Calu3 (cell line): ENCODE results near the gene TMEM106C. TPM values are rescaled to one million over a fixed set of nuclear protein-coding genes. Genes with fewer than 3 reads are reported as not detected.

Experiments used
- BruUV-seq: library from RNA; stranded (reverse); fragments of 400-500 nt; replicated peaks from 2 replicates; lab custom pipeline; 2021; lab: Mats Ljungman, UMichigan
- CTCF ChIA-PET: fragments of 300-600 bp; sonication (Branson Sonifier 250); formaldehyde crosslinking; loops from one replicate; lab custom pipeline; 2022; ENCODE audit warnings: antibody characterized with exemption; lab: Charles Lee
- DNase-seq: peaks from one replicate; pipeline ENCODE4 v3.0.0; 2022
- H3K27ac Mint-ChIP-seq: one replicate; pipeline ENCODE4 v1.8.0; 2022; ENCODE audit warnings: mixed read lengths; ENCODE audit not compliant: unreplicated experiment
- H3K27me3 Mint-ChIP-seq: one replicate; pipeline ENCODE4 v1.8.0; 2022; ENCODE audit warnings: mixed read lengths; ENCODE audit not compliant: unreplicated experiment
- H3K36me3 Mint-ChIP-seq: one replicate; pipeline ENCODE4 v1.8.0; 2022; ENCODE audit warnings: mild to moderate bottlenecking, moderate library complexity, mixed read lengths; ENCODE audit not compliant: insufficient read depth, unreplicated experiment
- H3K4me1 Mint-ChIP-seq: one replicate; pipeline ENCODE4 v1.8.0; 2022; ENCODE audit warnings: mild to moderate bottlenecking, low read depth, mixed read lengths; ENCODE audit not compliant: unreplicated experiment
- H3K4me3 Mint-ChIP-seq: one replicate; pipeline ENCODE4 v1.8.0; 2022; ENCODE audit warnings: mild to moderate bottlenecking, low read depth, moderate library complexity, mixed read lengths; ENCODE audit not compliant: unreplicated experiment
- H3K9me3 Mint-ChIP-seq: one replicate; pipeline ENCODE4 v1.8.0; 2022; ENCODE audit warnings: low read depth, mixed read lengths; ENCODE audit not compliant: unreplicated experiment
- intact Hi-C: fragments of 100-400 bp; cut with micrococcal nuclease; formaldehyde crosslinking; loops from one replicate; pipeline ENCODE4 v1.10.0; 2022; ENCODE audit not compliant: unreplicated experiment
- total RNA-seq: library from RNA; stranded (reverse); gene quantifications from 2 replicates; pipeline ENCODE4 v1.2.3, GENCODE V29; 2022
- TF ChIP-seq, protein P1 (sequence below): fragments of 200-600 bp; IDR thresholded peaks from one replicate; pipeline ENCODE4 v1.8.0; 2022; ENCODE audit warnings: antibody characterized with exemption; ENCODE audit not compliant: unreplicated experiment

Gene TMEM106C
- total RNA-seq, 1 experiment from 2014 or later = 77.3 TPM

DNA sequence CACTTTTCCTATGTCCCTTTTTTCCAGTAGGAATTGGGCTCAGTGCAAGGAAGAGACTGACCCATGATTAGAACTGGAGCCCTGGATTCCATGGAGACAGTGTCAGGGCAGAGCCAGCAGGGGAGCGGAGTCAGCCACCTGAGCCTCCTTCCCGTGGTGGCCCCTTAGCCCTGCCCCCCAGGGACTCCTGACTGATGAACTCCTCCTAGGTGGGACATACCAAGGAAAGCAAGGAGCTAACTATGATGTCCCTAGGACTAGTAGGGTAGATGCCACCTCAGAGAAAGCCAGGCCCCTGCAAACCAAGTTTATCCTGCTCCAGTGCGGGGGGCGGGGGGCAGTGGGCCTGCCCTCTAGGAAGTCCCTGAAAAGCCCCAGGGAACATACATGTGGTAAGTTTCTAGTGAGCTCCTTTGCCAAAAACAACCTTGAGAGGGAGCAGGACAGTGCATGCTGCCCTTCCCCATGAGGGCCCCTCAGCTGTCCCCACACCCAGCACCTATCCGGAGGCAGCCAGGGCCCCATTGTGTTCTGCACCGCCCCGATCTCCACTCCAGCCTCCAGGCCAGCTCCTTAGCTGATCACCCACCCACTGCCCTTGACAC is 47.1 kb downstream of the TMEM106C start:
- Mint-ChIP-seq H3K4me1 (no peaks in the 10 kb centered on the region), H3K36me3 (no peaks in the 10 kb centered on the region), H3K27ac (no peak overlapping the region), H3K9me3 (no peaks in the 10 kb centered on the region), H3K4me3 (no peak overlapping the region), H3K27me3 (peaks cover 98% of the 10 kb centered on the region)
- TF ChIP-seq, protein P1, sequence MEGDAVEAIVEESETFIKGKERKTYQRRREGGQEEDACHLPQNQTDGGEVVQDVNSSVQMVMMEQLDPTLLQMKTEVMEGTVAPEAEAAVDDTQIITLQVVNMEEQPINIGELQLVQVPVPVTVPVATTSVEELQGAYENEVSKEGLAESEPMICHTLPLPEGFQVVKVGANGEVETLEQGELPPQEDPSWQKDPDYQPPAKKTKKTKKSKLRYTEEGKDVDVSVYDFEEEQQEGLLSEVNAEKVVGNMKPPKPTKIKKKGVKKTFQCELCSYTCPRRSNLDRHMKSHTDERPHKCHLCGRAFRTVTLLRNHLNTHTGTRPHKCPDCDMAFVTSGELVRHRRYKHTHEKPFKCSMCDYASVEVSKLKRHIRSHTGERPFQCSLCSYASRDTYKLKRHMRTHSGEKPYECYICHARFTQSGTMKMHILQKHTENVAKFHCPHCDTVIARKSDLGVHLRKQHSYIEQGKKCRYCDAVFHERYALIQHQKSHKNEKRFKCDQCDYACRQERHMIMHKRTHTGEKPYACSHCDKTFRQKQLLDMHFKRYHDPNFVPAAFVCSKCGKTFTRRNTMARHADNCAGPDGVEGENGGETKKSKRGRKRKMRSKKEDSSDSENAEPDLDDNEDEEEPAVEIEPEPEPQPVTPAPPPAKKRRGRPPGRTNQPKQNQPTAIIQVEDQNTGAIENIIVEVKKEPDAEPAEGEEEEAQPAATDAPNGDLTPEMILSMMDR = no peak
- BruUV-seq = no TSS peak
- CTCF ChIA-PET = interaction anchor here (0.7 kb wide), 1 partner anchor 24 kb away, joined by 3 read pairs; no protein-coding TSS in a partner anchor
- intact Hi-C loops = no loop called here
- DNase-seq = no peak

DNA sequence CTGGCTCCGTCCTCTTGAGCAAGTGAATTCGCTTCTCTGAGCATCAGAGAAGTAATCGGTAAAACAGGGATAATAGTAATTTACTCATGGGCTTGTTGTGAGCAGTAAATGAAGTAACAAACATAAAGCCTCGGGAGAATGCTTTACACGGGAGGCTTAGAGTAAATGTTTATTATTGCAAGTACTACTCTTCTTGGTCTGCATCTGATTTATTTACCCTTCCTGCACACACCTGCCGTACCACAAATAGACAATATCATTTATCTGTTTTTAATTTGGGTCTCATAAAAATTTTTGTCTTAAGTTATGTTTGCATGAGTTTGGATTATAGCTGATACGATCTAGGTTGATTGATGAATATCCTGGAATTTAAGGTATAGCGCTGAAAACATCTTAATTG is 48.7 kb downstream of the TMEM106C start:
- CTCF ChIA-PET = interaction anchor here (0.7 kb wide), 1 partner anchor 584 kb away, joined by 4 read pairs; no protein-coding TSS in a partner anchor
- H3K9me3 Mint-ChIP-seq = no peaks in the 10 kb centered on the region
- H3K4me3 Mint-ChIP-seq = no peak overlapping the region
- H3K27ac Mint-ChIP-seq = no peak overlapping the region
- H3K27me3 Mint-ChIP-seq = peaks cover 86% of the 10 kb centered on the region
- TF ChIP-seq, protein P1 = no peak
- no TSS peak for BruUV-seq
- DNase-seq = no peak
- H3K4me1 Mint-ChIP-seq = no peaks in the 10 kb centered on the region
- intact Hi-C loops = no loop called here
- no peaks in the 10 kb centered on the region for H3K36me3 Mint-ChIP-seq

DNA sequence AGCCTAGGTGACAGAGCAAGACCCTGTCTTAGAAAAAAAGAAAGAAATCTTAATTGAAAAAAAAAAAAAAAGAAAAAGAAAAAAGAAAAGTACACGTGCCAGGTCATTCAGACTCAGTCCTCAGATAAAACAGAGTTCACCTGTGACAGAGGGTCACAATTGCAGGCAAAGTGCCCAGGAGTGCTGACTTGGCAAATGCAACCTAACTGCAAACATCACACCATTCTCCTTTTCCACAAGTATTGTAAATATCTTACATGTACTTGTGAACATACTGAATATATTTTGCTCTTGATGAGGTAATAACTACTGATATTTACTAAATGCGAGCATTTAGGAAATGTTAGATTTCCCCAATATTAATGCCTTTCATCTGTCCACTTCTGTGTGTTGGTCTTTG is 49.9 kb downstream of the TMEM106C start:
- no peak for DNase-seq
- BruUV-seq = no TSS peak
- Mint-ChIP-seq H3K36me3 (no peaks in the 10 kb centered on the region), H3K27me3 (peaks cover 86% of the 10 kb centered on the region), H3K4me3 (no peak overlapping the region), H3K9me3 (no peaks in the 10 kb centered on the region), H3K27ac (no peak overlapping the region), H3K4me1 (no peaks in the 10 kb centered on the region)
- intact Hi-C loops = no loop called here
- TF ChIP-seq, protein P1 = no peak
- CTCF ChIA-PET = no interaction called here

DNA sequence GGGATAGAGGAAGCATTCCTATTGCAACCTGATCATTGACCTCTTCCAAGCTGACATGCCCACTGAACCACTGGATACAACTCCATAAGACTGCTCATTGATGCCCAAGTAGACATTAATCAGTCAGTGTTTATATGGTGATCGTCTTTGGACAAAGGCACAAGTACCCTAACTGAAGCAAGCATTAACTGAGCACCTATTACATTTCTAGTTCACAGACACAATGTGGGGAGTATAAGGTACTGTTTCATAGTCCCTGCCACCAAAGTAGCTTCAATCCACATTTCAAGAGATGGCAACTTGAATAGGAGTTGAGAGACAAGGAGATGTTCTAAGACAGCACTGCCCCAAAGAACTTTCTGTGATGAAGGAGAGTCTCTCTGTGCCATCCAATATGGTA is 51.7 kb downstream of the TMEM106C start:
- intact Hi-C loops = no loop called here
- CTCF ChIA-PET = no interaction called here
- Mint-ChIP-seq H3K27me3 (peaks cover 86% of the 10 kb centered on the region), H3K9me3 (no peaks in the 10 kb centered on the region), H3K4me1 (no peaks in the 10 kb centered on the region), H3K4me3 (no peak overlapping the region), H3K36me3 (no peaks in the 10 kb centered on the region), H3K27ac (no peak overlapping the region)
- no TSS peak for BruUV-seq
- DNase-seq = no peak
- TF ChIP-seq, protein P1 = no peak
